GM18907 (cell line): ENCODE measurements around the gene PIR.

Experiments used
- ATAC-seq: cut with Tn5 transposase; IDR thresholded peaks from one replicate; pipeline ENCODE4 v1.9.1; 2021; ENCODE audit warnings: mild to moderate bottlenecking, moderate library complexity; ENCODE audit not compliant: unreplicated experiment

PIR gene

GRCh38 chrX:15493118-15493962, at the start of gene PIR:
Gene PIR (minus strand): TSS chrX:15493333. CDS start chrX:15491257, 2,076 bp downstream.
- ATAC-seq = peak; percentile 99

DNA sequence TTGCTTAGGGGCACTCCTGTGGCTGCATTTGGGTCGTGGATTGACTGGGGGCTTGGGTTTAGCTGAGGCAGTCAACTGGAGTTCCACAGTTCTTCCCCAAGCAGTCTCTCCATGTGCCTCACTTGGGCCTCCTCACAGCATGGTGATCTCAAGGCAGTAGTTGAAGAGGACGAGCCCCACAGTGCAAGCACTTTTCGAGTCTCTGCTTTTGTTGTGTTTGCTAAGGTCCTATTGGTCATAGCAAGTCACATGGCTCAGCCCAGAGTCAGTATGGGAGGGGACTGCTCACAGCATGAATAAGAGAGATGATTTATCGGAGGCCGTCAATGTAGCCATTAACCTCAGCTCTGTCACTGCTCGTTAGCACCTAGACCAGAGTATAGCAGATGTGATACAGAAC, 37.2 kb upstream of the PIR start:
- ATAC-seq = no peak

DNA sequence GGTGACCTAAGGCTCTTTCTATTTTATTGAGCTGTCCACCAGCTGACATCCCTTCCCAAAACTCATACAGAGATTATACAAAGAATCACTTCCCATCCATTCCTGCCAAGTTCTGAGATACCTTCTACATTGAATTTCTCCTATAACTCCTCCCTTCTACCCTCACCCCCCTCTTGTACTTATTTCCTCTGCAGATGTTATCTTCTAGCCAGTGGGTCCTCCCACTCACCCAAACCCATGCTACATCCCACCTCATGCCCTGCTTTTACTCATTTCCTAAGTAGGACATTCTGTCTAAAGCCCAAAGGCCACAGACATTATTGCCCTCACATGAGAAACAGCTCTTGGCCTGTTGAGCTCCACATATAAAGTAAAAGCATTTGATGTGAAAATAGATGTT, 36.0 kb upstream of the PIR start:
- no peak for ATAC-seq

GRCh38 chrX:15525664-15526416, 32.7 kb upstream of the PIR start:
- ATAC-seq = no peak

DNA sequence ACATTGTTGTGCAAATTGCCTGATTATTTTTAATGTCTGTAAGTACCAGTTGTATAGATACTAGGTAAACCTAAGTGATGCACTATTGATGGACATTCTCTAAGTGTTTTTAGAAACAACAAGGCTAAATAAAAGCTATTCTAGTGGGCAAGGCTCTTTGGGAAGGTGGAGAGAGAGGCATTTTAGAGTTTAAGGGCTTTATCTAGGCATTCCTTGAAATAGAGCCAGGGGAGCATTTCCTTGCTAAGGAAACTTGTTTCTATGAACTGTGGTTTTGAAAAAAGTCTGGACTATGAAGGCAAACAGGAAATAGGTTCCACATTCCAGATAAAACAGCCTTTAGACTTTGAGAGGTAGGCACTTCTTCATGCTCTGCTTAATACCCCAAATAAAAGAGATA, 31.3 kb upstream of the PIR start:
- ATAC-seq = no peak

DNA sequence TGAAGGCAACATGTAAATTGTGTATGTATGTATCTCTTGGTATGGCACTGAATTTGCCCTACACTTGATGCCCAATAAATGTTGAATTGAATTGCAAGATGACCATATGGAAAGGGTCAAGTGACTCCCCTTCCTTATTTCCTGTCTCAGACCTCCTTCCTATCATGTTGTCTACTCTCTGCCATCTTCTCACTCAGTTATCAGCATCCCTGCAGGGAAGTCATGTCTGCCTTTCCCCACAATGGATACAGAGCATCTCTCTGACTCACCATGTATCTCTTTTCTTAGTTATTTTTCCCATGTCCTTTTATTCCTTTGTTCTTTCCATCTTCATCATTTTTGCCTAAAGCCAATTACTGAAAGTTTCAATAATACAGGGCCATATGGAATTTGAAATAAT, 30.0 kb upstream of the PIR start:
- no peak for ATAC-seq

DNA sequence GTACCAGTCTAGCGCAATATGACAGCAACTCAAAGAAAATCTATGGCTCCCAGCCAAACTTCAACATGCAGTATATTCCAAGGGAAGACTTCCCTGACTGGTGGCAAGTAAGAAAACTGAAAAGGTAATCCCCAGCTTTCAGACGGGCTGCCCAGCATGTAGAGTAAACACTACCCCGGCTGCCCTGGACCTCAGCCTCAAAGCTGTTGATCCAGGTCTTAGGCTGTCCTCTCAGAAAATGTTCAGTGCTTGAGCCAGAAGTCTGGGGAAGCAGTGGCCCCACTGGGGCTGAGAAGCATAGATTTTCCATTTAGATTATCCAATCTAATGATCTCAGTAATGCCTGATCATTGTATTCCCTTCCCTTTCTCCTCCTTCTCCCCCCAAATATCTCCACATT, 29.3 kb upstream of the PIR start:
- no peak for ATAC-seq

- no peak for ATAC-seq
Measured at GRCh38 chrX:15515931-15516330, 22.8 kb upstream of the PIR start.

DNA sequence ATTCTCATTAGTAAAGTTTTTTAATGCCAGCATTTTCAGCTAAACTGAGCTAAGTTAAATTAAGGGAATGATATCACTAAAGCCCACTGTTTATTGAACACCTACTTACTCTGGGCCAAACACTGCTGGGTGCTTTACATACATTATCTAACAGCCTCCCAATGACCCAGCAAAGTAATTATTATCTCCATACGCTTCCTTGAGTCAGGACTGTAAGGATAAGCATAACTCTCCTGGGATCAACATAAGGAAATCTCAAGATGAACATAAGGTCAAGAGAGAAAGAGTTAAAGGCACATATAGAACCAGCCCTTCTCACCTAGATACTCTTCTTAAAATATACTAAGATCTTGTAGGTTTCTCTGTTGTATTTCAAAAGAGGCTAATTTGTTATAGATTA, 21.1 kb upstream of the PIR start:
- no peak for ATAC-seq

DNA sequence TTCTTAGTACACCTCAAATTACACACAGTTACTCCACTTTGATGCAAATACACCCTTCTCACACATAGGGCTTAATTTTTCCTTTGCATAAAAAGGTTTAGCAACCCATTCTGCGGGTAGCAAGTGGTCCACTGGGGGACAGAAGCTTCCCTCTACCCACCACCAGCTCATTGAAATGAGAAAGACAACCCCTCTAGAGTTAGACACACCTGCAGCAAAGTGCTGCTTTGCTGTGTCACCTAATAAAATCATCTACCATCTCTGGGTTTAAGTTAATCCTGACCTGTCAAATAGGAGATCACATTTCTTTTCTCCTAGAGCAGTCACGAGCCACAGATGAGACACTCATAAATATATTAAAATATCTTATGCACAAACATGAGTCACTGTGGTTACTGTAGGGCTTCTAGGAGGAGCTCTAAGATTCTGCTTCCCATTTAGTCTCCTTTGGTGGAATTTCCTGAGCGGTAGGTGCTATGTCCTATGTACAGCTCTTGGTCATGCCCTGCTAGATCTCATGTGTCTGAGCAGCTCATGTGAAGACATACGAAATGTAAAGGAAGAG, 19.4 kb upstream of the PIR start:
- ATAC-seq = no peak

- no peak for ATAC-seq
Measured at GRCh38 chrX:15511563-15511962, 18.4 kb upstream of the PIR start.

GRCh38 chrX:15509845-15510244, 16.7 kb upstream of the PIR start:
- ATAC-seq = no peak

- ATAC-seq = no peak
Measured at GRCh38 chrX:15507005-15507404, 13.9 kb upstream of the PIR start.

DNA sequence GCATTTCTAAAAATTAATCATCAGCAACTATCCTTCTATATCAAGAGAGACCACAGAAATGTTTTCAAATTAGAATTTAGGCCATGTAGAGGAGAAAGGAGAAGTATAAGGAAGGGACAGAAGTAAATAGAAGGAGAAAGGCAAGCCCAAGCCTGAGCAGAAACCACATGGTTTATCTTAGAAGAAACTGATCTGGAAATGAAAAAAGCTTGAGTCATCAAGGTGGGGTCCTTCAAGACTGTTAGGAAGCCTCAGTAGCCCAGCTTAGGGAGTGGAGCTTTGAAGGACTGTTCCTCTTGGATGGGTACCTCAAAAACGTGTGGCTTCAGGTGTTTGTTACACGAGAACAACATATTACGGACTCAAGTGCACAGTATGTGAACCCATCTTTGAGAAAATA, 12.0 kb upstream of the PIR start:
- no peak for ATAC-seq

DNA sequence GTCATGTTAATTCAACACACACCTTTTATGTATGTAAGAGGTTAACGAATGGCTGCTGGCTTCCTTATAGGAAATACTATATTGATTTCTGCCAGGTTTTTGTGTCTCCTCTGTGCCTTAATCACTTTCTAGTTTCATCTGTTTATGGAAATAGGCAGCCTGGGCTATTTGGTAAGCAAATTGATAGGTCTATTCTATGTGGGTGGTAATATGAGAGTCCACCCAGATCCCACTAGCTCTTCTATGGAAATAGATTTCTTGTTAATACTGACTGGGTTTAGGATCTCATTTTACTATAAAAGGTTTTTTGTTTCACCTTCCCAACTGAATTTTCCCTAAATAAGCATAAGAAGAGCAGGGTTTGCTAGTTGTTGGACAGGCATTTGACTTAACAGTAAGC, 11.5 kb upstream of the PIR start:
- ATAC-seq = no peak

DNA sequence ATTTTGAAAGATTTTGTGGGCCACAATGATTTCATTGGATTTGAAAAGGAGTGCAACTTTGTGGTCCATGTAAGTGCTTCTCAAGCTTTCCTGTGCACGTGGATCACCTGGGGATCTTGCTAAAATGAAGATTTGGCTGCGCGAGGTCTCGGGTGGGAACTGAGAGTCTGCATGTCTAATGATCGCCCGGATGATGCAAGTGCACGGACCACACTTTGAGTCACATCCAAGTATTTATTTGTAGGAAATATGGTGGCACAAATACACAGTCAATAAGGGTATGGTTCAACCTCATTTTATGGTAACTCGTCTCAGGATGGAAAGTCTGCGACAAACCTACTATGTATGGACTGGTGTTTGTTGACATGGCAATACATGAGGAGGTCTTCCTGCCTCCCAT, 8.4 kb upstream of the PIR start:
- no peak for ATAC-seq

GRCh38 chrX:15500497-15500966, 7.4 kb upstream of the PIR start, which contains the start of gene BMX:
Gene BMX (plus strand): TSS chrX:15500807. CDS start chrX:15508354, 7,547 bp downstream.
- no peak for ATAC-seq

DNA sequence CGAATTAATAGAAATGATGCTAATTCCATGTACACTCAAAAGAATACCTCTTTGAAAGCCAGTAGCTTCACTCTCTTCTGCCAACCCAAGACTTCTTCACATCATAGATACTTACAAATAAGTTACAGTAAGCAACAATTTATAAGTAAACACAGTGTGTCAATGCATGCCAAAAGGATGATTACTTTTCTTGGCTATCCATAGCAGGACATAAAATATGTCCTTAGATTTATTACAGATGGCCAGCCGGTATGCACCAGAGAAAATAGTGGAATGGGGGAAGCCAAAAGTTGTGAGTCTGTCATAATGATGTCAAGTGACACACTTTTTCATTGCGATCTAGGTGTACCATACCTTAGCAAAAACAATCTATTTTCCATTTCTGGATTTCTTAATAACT, 6.8 kb upstream of the PIR start:
- ATAC-seq = no peak

DNA sequence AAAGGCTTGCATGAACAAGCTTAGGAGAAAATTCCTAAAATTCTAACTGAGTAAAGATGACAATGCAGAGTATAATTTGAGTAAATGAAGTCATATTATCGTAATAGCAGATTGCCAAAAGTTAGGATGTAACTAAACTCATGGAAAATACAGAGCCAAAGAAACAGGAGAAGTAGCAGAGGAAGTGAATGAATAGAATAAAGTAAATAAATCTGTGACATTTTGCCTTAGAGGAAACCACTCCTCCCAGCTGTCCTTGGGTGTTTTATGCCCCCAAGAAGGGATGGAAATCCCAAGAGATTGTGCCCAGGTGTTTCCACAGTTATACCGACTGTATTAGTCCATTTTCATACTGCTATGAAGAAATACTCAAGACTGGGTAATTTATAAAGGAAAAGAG, 5.6 kb upstream of the PIR start:
- ATAC-seq = no peak

- no peak for ATAC-seq
Measured at GRCh38 chrX:15497865-15498264, 4.7 kb upstream of the PIR start.

DNA sequence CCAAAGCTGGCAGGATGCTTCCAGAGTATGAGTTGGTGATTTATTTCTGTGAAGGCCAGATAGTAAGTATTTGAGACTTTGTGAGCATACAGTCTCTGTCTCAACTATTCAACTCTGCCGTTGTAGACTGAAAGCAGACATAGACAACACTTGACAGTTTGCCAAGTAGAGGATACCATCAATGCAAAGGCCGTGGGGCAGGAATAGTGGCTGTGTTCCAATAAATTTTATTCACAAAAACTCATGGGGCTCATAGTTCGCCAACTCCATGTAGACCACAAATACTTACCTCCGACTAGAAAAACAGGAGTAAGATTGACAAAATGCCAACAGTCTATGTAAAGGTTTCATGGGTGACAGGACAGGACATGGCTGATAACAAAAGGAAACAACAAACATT, 3.7 kb upstream of the PIR start:
- ATAC-seq = no peak

- ATAC-seq = no peak
Measured at GRCh38 chrX:15495801-15496200, 2.7 kb upstream of the PIR start.
